Breast epithelium (tissue), 4 donors: ENCODE results near the gene ACAT1. TPM values are rescaled to one million over a fixed set of nuclear protein-coding genes. Genes with fewer than 3 reads are reported as not detected.

ENCODE experiments used
- DNase-seq, 2 donors: peaks; one replicate each; pipeline ENCODE4 v3.0.0-alpha.2; 2019; ENCODE audit warnings: low spot score in 2 of 2
- H3K27ac ChIP-seq, 2 donors: fragments of 200-600 bp; sonication (generic) in 1 of 2; one replicate each; pipeline ENCODE4 v1.5.1; 2016 to 2019; ENCODE audit warnings: mild to moderate bottlenecking in 1 of 2
- H3K27me3 ChIP-seq, 2 donors: fragments of 200-600 bp; sonication (generic) in 1 of 2; one replicate each; pipeline versions ENCODE4 v1.5.1 to v1.6.0; 2017 to 2019; ENCODE audit warnings: control low read depth in 1 of 2, mild to moderate bottlenecking in 1 of 2
- H3K36me3 ChIP-seq: fragments of 200-600 bp; one replicate; pipeline ENCODE4 v1.5.1; 2019
- H3K4me1 ChIP-seq, 2 donors: fragments of 200-600 bp; sonication (generic); one replicate each; pipeline ENCODE4 v1.5.1; 2016 to 2019; ENCODE audit warnings: control low read depth in 1 of 2
- H3K4me3 ChIP-seq, 3 donors: fragments of 200-600 bp; sonication (generic); 1 replicate in 2 of 3; 2 replicates in 1 of 3; pipeline ENCODE4 v1.5.1; 2016 to 2019; ENCODE audit warnings: mild to moderate bottlenecking in 3 of 3, moderate library complexity in 2 of 3
- H3K9me3 ChIP-seq, 2 donors: fragments of 200-600 bp; sonication (generic) in 1 of 2; one replicate each; pipeline ENCODE4 v1.5.1; 2016 to 2019; ENCODE audit warnings: control low read depth in 1 of 2
- CTCF ChIP-seq, 3 donors: fragments of 450-650 bp; IDR thresholded peaks; one replicate each; pipeline ENCODE4 v1.5.1; 2016 to 2017; ENCODE audit warnings: antibody characterized with exemption in 3 of 3, mild to moderate bottlenecking in 3 of 3, moderate library complexity in 3 of 3
- POLR2A ChIP-seq: fragments of 450-650 bp; IDR thresholded peaks from one replicate; pipeline ENCODE4 v1.6.1; 2016; ENCODE audit warnings: antibody characterized with exemption, mild to moderate bottlenecking, moderate library complexity
- POLR2AphosphoS5 ChIP-seq, 3 donors: sonication (generic); formaldehyde crosslinking; IDR thresholded peaks; one replicate each; pipeline ENCODE4 v1.6.1; 2017; ENCODE audit warnings: antibody characterized with exemption in 3 of 3
- intact Hi-C: fragments of 100-400 bp; cut with DNase I; formaldehyde crosslinking; loops from one replicate; pipeline ENCODE4 v1.15.1; 2023; ENCODE audit warnings: low total_unique reads
- total RNA-seq, 3 donors: library from RNA; depleted of rRNA; stranded (reverse); fragments of >200 nt; gene quantifications; one replicate each; pipeline ENCODE4 v1.1.0, GENCODE V29; 2016

Gene ACAT1
- 100 to 1,000 TPM in 1 of 3 donors, 10 to 100 TPM in 2; 71.4 to 197 (median 77.7) TPM for total RNA-seq

DNA sequence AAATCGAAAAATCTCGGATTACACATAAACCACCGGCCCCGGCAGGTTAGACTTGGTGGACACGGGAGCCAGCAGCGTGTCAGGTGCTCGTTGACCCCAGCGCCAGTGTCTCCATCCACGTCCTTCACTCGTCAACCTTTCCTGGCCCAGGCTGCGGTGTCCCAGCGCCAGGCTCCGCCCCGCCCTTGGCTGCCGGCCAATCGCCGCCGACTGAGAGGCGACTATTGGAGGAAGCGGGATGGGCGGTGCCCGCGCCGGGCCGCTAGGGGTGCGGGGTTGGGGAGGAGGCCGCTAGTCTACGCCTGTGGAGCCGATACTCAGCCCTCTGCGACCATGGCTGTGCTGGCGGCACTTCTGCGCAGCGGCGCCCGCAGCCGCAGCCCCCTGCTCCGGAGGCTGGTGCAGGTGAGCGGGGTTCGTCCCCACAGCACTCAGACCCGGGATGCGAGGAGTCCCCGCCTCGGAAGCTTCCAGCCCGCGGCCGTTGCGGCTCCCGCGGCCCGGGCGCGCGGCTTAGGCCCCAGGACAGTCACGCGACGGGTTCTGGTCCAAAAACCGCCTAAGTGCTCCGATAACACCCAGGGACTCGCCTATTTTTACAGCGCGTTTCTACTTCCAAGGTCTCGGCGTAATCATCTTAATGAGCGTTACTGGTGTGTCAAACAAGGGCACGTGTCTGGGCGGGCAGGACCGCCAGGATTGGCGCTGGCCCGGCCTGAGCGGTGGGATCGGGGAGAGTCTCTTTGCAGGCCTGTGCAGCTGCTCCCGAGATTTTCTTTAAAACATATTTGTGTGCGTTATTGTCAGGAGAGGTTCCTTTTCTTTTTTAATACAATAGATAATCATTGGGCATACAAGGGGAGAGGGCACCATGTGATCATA is at the start of gene ACAT1:
Gene ACAT1 (plus strand): TSS at position 294 of the 882 bp plus-strand sequence. CDS start 40 bp downstream, at position 334.
- Histone ChIP-seq H3K36me3 (no peaks in the 10 kb centered on the region), H3K27ac (peak within 1 kb of the TSS; percentile 83 to 93), H3K27me3 (no peaks in the 10 kb centered on the region), H3K4me3 (peak within 1 kb of the TSS; percentile 85 to 98 (median 85)), H3K4me1 (no peaks in the 10 kb centered on the region), H3K9me3 (no peaks in the 10 kb centered on the region)
- TF ChIP-seq POLR2A: peak; percentile 90
- TF ChIP-seq CTCF (IDR thresholded peaks at IDR 0.05): peak; percentile 52 to 58 (median 52)
- TF ChIP-seq POLR2AphosphoS5 (IDR thresholded peaks at IDR 0.05): peak; percentile 70 to 88 (median 75)
- peak; percentile 92 to 98 for DNase-seq
- intact Hi-C loops: no loop called here

- H3K27me3 ChIP-seq: no peaks in the 10 kb centered on the region
- no peak overlapping the region for H3K4me3 ChIP-seq
- intact Hi-C loops: no loop called here
- no peaks in the 10 kb centered on the region for H3K4me1 ChIP-seq
- DNase-seq: no peak
- no peaks in the 10 kb centered on the region for H3K36me3 ChIP-seq
- no peak for TF ChIP-seq POLR2A
- no peak for TF ChIP-seq POLR2AphosphoS5 (IDR thresholded peaks at IDR 0.05)
- no peak for TF ChIP-seq CTCF (IDR thresholded peaks at IDR 0.05)
- H3K9me3 ChIP-seq: no peaks in the 10 kb centered on the region
- no peak overlapping the region for H3K27ac ChIP-seq
Observed at GRCh38 chr11:108084811-108085210, 36.6 kb upstream of the ACAT1 start.

- Histone ChIP-seq H3K36me3 (no peaks in the 10 kb centered on the region), H3K4me3 (no peak overlapping the region), H3K27me3 (no peaks in the 10 kb centered on the region), H3K9me3 (no peaks in the 10 kb centered on the region), H3K27ac (no peak overlapping the region), H3K4me1 (no peaks in the 10 kb centered on the region)
- intact Hi-C loops: no loop called here
- TF ChIP-seq POLR2AphosphoS5 (IDR thresholded peaks at IDR 0.05) (no peak), CTCF (IDR thresholded peaks at IDR 0.05) (no peak), POLR2A (no peak)
- no peak for DNase-seq
Observed at GRCh38 chr11:108085672-108086071, 35.7 kb upstream of the ACAT1 start.

GRCh38 chr11:108092134-108092533 is 29.2 kb upstream of the ACAT1 start:
- Histone ChIP-seq H3K4me3 (no peak overlapping the region), H3K27ac (no peak overlapping the region), H3K36me3 (no peaks in the 10 kb centered on the region), H3K9me3 (no peaks in the 10 kb centered on the region), H3K27me3 (no peaks in the 10 kb centered on the region), H3K4me1 (no peaks in the 10 kb centered on the region)
- no peak for TF ChIP-seq POLR2AphosphoS5 (IDR thresholded peaks at IDR 0.05)
- no peak for TF ChIP-seq POLR2A
- no peak for TF ChIP-seq CTCF (IDR thresholded peaks at IDR 0.05)
- intact Hi-C loops: no loop called here
- no peak for DNase-seq
